Skeletal muscle satellite cell (primary cell): ENCODE results near the gene MAP1LC3C.

Experiments
- H3K27me3 ChIP-seq: 2 replicates; pipeline ENCODE4 v1.7.0; 2013; ENCODE audit warnings: low read length; ENCODE audit not compliant: control insufficient read depth, insufficient read depth
- H3K36me3 ChIP-seq: 2 replicates; pipeline ENCODE4 v1.7.0; 2013; ENCODE audit warnings: mild to moderate bottlenecking, control low read depth, low read length; ENCODE audit not compliant: insufficient read depth
- H3K4me1 ChIP-seq: 2 replicates; pipeline ENCODE4 v1.7.0; 2013; ENCODE audit warnings: low read length; ENCODE audit not compliant: control insufficient read depth, insufficient read depth
- H3K4me2 ChIP-seq: 2 replicates; pipeline ENCODE4 v1.7.0; 2013; ENCODE audit warnings: mild to moderate bottlenecking, low read length
- H3K4me3 ChIP-seq: 2 replicates; pipeline ENCODE4 v1.7.0; 2013; ENCODE audit warnings: low read length
- H3K9ac ChIP-seq: 2 replicates; pipeline ENCODE4 v1.7.0; 2013; ENCODE audit warnings: mild to moderate bottlenecking, low read depth, low read length, moderate library complexity
- H3K9me3 ChIP-seq: replicated peaks from 2 replicates; pipeline ENCODE4 v1.7.0; 2013; ENCODE audit warnings: mild to moderate bottlenecking, control low read depth, low read length

Gene MAP1LC3C

GRCh38 chr1:242008826-242009495, 10.1 kb upstream of the MAP1LC3C start:
- Histone ChIP-seq H3K27me3 (peaks cover 10% of the 10 kb centered on the region), H3K4me1 (peaks cover 3% of the 10 kb centered on the region), H3K9ac (no peak overlapping the region), H3K9me3 (no peaks in the 10 kb centered on the region), H3K4me3 (no peak overlapping the region), H3K4me2 (no peak overlapping the region), H3K36me3 (no peaks in the 10 kb centered on the region)

- H3K4me2 ChIP-seq: no peak overlapping the region
- H3K9me3 ChIP-seq: no peaks in the 10 kb centered on the region
- no peak overlapping the region for H3K4me3 ChIP-seq
- peaks cover 10% of the 10 kb centered on the region for H3K27me3 ChIP-seq
- no peak overlapping the region for H3K9ac ChIP-seq
- H3K4me1 ChIP-seq: peaks cover 3% of the 10 kb centered on the region
- H3K36me3 ChIP-seq: no peaks in the 10 kb centered on the region
Measured at GRCh38 chr1:242006976-242007375, 8.1 kb upstream of the MAP1LC3C start.

DNA sequence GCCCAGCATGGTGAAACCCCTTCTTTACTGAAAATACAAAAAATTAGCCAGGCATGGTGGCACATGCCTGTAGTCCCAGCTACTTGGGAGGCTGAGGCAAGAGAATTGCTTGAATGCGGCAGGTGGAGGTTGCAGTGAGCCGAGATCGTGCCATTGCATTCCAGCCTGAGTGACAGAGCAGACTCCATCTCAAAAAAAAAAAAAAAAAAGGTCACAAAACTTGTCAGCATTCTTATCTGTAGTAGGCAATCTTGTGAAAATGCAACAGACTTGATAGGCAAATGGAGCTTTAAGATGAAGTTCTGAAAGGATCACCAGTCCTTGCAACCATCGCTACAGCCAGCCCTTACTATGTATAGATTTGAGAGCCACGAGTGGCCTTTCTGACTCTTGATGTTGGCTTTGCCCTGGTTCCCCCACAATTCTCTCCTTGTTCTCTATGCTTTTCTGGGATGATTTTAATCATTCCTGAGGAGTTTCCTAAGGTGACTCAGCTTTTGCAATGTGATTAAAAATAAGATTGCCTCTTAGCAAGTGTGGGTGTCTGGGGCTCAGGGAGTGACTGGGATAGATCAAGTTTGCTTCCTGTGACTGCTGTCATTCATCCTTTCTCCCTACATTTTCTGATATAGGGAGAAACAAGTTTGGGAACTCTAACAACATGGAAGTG, 7.1 kb upstream of the MAP1LC3C start:
- no peak overlapping the region for H3K9ac ChIP-seq
- no peak overlapping the region for H3K4me2 ChIP-seq
- H3K4me1 ChIP-seq: peaks cover 3% of the 10 kb centered on the region
- H3K9me3 ChIP-seq: no peaks in the 10 kb centered on the region
- no peaks in the 10 kb centered on the region for H3K36me3 ChIP-seq
- H3K27me3 ChIP-seq: peaks cover 10% of the 10 kb centered on the region
- no peak overlapping the region for H3K4me3 ChIP-seq

DNA sequence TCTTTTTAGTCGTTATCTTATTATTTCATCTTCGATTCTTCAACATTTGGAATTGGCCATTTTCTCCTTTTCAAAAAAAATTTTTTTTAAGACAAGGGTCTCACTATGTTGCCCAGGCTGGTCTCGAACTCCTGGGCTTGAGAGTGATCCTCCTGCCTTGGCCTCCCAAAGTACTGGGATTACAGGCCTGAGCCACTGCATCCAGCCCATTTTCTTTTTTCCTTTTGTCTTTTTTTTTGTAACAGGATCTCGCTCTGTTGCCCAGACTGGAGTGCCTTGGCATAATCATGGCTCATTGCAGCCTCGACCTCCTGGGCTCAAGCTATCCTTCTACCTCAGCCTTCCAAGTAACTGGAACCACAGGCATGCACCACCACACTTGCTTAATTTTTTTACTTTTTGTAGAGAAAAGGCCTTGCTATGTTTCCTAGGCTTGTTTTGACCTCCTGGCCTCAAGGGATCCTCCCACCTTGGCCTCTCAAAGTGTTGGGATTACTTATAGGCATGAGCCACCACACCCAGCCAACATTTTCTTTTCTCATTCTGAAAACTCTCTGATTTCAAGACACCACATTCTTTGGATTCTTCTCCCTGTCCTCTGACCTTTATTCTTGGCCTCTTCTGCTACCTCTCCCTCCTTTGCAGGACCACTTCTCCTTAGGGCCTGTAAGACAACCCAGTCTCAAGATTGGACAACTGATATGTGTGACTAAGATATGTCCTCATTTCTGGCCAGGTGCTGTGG, 6.0 kb upstream of the MAP1LC3C start:
- Histone ChIP-seq H3K9ac (no peak overlapping the region), H3K4me3 (no peak overlapping the region), H3K27me3 (peaks cover 6% of the 10 kb centered on the region), H3K9me3 (no peaks in the 10 kb centered on the region), H3K4me2 (no peak overlapping the region), H3K36me3 (no peaks in the 10 kb centered on the region), H3K4me1 (peaks cover 3% of the 10 kb centered on the region)

- Histone ChIP-seq H3K4me1 (peaks cover 8% of the 10 kb centered on the region), H3K4me2 (no peak overlapping the region), H3K9me3 (no peaks in the 10 kb centered on the region), H3K36me3 (no peaks in the 10 kb centered on the region), H3K4me3 (no peak overlapping the region), H3K9ac (no peak overlapping the region), H3K27me3 (no peaks in the 10 kb centered on the region)
Measured at GRCh38 chr1:242002510-242002909, 3.6 kb upstream of the MAP1LC3C start.

DNA sequence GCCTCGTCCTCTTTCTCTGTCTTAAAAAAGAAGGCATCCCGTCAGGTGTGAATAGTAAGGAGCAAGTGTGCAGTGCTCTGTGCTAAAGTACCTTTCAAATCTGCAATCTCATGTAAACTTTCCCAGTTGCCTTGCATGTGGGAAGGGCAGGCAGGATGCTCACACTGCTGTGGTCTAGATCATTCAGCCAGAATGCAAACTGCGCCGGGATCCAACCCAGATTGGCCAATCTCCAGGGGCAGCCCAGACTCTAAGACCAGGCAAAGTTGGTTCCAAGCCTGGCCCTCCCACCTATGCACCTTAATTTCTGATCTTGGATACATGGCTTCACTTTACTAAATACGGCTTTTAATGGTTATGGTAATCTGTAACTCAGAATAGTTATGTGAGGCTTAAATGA, 3.2 kb upstream of the MAP1LC3C start:
- Histone ChIP-seq H3K4me1 (peaks cover 8% of the 10 kb centered on the region), H3K4me2 (no peak overlapping the region), H3K4me3 (no peak overlapping the region), H3K36me3 (no peaks in the 10 kb centered on the region), H3K27me3 (no peaks in the 10 kb centered on the region), H3K9me3 (no peaks in the 10 kb centered on the region), H3K9ac (no peak overlapping the region)

GRCh38 chr1:242000434-242000833, 1.5 kb upstream of the MAP1LC3C start:
- no peak overlapping the region for H3K9ac ChIP-seq
- H3K4me2 ChIP-seq: no peak overlapping the region
- H3K27me3 ChIP-seq: no peaks in the 10 kb centered on the region
- no peaks in the 10 kb centered on the region for H3K36me3 ChIP-seq
- peaks cover 5% of the 10 kb centered on the region for H3K4me1 ChIP-seq
- no peaks in the 10 kb centered on the region for H3K9me3 ChIP-seq
- H3K4me3 ChIP-seq: no peak overlapping the region

DNA sequence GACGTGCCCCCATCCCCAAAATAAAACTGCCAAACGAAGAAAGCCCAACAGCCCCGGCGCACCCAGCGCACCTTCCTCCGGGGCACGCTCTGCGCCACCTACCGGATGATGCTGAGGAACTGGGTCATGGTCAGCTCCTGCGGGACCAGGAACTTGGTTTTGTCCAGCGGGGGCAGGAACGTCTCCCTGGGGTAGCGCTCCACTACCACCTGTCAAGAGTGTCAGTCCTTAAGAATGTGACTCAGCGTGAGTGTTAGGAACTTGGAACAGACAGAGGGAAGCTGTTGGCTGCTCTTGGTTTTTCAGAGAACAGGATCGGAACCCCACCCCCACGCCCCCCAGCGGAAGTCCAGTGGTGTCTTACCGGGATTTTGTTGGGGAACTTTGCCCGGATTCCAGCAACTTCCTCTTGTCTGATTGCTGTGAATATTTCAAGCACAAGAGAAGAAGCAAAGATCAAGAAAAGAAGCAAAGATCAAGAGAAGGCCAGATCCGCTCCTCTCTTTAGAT, 431 bp downstream of the MAP1LC3C start:
- Histone ChIP-seq H3K9ac (peak overlapping the region; percentile 40), H3K4me2 (peak overlapping the region; percentile 68), H3K27me3 (no peaks in the 10 kb centered on the region), H3K36me3 (no peaks in the 10 kb centered on the region), H3K9me3 (no peaks in the 10 kb centered on the region), H3K4me1 (peaks cover 5% of the 10 kb centered on the region), H3K4me3 (peak overlapping the region; percentile 48)

GRCh38 chr1:241997401-241997998, 1.4 kb downstream of the MAP1LC3C start:
- Histone ChIP-seq H3K4me3 (no peak overlapping the region), H3K9me3 (no peaks in the 10 kb centered on the region), H3K4me1 (peaks cover 10% of the 10 kb centered on the region), H3K9ac (no peak overlapping the region), H3K4me2 (no peak overlapping the region), H3K27me3 (no peaks in the 10 kb centered on the region), H3K36me3 (no peaks in the 10 kb centered on the region)

DNA sequence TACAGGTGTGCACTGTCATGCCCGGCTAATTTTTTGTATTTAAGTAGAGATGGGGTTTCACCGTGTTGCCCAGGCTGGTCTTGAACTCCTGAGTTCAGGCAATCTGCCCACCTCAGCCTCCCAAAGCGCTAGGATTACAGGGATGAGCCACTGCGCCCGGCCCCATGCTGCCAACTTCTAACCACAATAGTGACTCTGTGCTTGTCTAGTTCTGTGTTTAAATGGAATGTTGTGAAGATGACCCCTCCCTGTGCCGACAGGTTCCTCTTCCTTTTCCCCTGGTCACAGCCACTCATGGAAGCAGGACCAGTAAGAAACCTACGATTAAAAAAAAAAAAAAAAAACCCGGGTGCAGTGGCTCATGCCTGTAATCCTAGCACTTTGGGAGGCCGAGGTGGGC, 4.7 kb downstream of the MAP1LC3C start:
- H3K9me3 ChIP-seq: no peaks in the 10 kb centered on the region

GRCh38 chr1:241992734-241993133, 6.2 kb downstream of the MAP1LC3C start:
- H3K36me3 ChIP-seq: no peaks in the 10 kb centered on the region
- no peaks in the 10 kb centered on the region for H3K9me3 ChIP-seq
- no peak overlapping the region for H3K9ac ChIP-seq
- H3K4me3 ChIP-seq: no peak overlapping the region
- no peak overlapping the region for H3K4me2 ChIP-seq
- H3K4me1 ChIP-seq: peaks cover 19% of the 10 kb centered on the region
- H3K27me3 ChIP-seq: peaks cover 3% of the 10 kb centered on the region

More for the DNA sequence above, 4.7 kb downstream of the MAP1LC3C start:
- H3K36me3 ChIP-seq: no peaks in the 10 kb centered on the region
- H3K27me3 ChIP-seq: peaks cover 3% of the 10 kb centered on the region
- no peak overlapping the region for H3K9ac ChIP-seq
- H3K4me1 ChIP-seq: peaks cover 23% of the 10 kb centered on the region
- no peak overlapping the region for H3K4me3 ChIP-seq
- H3K4me2 ChIP-seq: no peak overlapping the region
